Measurements from ENCODE around the gene NCR3LG1.

- TF ChIP-seq POLR2A (IDR thresholded peaks at IDR 0.05), result no peak
- TF ChIP-seq, protein P1, sequence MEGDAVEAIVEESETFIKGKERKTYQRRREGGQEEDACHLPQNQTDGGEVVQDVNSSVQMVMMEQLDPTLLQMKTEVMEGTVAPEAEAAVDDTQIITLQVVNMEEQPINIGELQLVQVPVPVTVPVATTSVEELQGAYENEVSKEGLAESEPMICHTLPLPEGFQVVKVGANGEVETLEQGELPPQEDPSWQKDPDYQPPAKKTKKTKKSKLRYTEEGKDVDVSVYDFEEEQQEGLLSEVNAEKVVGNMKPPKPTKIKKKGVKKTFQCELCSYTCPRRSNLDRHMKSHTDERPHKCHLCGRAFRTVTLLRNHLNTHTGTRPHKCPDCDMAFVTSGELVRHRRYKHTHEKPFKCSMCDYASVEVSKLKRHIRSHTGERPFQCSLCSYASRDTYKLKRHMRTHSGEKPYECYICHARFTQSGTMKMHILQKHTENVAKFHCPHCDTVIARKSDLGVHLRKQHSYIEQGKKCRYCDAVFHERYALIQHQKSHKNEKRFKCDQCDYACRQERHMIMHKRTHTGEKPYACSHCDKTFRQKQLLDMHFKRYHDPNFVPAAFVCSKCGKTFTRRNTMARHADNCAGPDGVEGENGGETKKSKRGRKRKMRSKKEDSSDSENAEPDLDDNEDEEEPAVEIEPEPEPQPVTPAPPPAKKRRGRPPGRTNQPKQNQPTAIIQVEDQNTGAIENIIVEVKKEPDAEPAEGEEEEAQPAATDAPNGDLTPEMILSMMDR (IDR thresholded peaks at IDR 0.05), result no peak
Measured at GRCh38 chr11:17405232-17406005, 53.8 kb downstream of the NCR3LG1 start.
